Measurements from ENCODE around the gene ZNF205.

ZNF205 gene

GRCh38 chr16:3095869-3096268, 16.5 kb upstream of the ZNF205 start:
- Histone ChIP-seq H2BK12ac (ENCODE audit: low read length in 2 of 2) (no peak overlapping the region), H3K9me3 (ENCODE audit: control insufficient read depth, low read length) (no peaks in the 10 kb centered on the region), H3K79me1 (replicated peaks; ENCODE audit: low read length, poor library complexity, severe bottlenecking) (no peaks in the 10 kb centered on the region), H3K27ac (ENCODE audit: low read length, poor library complexity, severe bottlenecking) (no peak overlapping the region), H3K27me3 (ENCODE audit: control insufficient read depth in 1 of 2, insufficient read depth in 1 of 2, low read length in 2 of 2) (peaks cover 41 to 42% of the 10 kb centered on the region in 2 experiments), H2BK120ac (ENCODE audit: low read depth, low read length) (no peak overlapping the region), H3K18ac (ENCODE audit: low read depth in 1 of 2, low read length in 2 of 2) (no peak overlapping the region), H3K36me3 (ENCODE audit: control insufficient read depth in 1 of 2, insufficient read depth in 2 of 2, low read depth in 1 of 2, low read length in 2 of 2) (no peaks in the 10 kb centered on the region), H2BK5ac (ENCODE audit: low read depth, low read length, poor library complexity, severe bottlenecking) (no peak overlapping the region), H3K4me1 (ENCODE audit: control insufficient read depth, insufficient read depth, low read depth, low read length) (peaks cover 8% of the 10 kb centered on the region), H2AFZ (ENCODE audit: low read depth, low read length) (no peak overlapping the region), H3K23ac (ENCODE audit: low read length in 2 of 2) (no peak overlapping the region), H3K4ac (ENCODE audit: low read depth in 1 of 2, low read length in 2 of 2) (no peak overlapping the region), H3K4me2 (ENCODE audit: low read length, poor library complexity, severe bottlenecking) (no peak overlapping the region), H4K91ac (ENCODE audit: low read length) (no peak overlapping the region), H3K9ac (ENCODE audit: low read length) (no peak overlapping the region), H2AK5ac (ENCODE audit: low read length, severe bottlenecking) (no peak overlapping the region), H3K14ac (ENCODE audit: low read length in 2 of 2) (no peak overlapping the region), H2BK15ac (ENCODE audit: low read depth, poor library complexity, severe bottlenecking) (no peak overlapping the region), H3K4me3 (ENCODE audit: insufficient read depth in 1 of 2, low read depth in 1 of 2, low read length in 2 of 2) (no peak overlapping the region), H4K8ac (ENCODE audit: low read length) (no peak overlapping the region)
- 64% methylated on average over 4 of the region's 4 CpGs for WGBS
- no peak for DNase-seq

GRCh38 chr16:3096362-3096761, 16.0 kb upstream of the ZNF205 start:
- no peak overlapping the region for H3K23ac ChIP-seq (ENCODE audit: low read length in 2 of 2)
- H2BK15ac ChIP-seq (ENCODE audit: low read depth, poor library complexity, severe bottlenecking): no peak overlapping the region
- WGBS: 81% methylated on average over 6 of the region's 6 CpGs
- no peak overlapping the region for H2AFZ ChIP-seq (ENCODE audit: low read depth, low read length)
- H3K9me3 ChIP-seq (ENCODE audit: control insufficient read depth, low read length): no peaks in the 10 kb centered on the region
- H2BK5ac ChIP-seq (ENCODE audit: low read depth, low read length, poor library complexity, severe bottlenecking): no peak overlapping the region
- no peak overlapping the region for H3K27ac ChIP-seq (ENCODE audit: low read length, poor library complexity, severe bottlenecking)
- H3K9ac ChIP-seq (ENCODE audit: low read length): no peak overlapping the region
- no peak for DNase-seq
- H2BK12ac ChIP-seq (ENCODE audit: low read length in 2 of 2): no peak overlapping the region
- H4K91ac ChIP-seq (ENCODE audit: low read length): no peak overlapping the region
- H3K27me3 ChIP-seq (ENCODE audit: control insufficient read depth in 1 of 2, insufficient read depth in 1 of 2, low read length in 2 of 2): peaks cover 37 to 42% of the 10 kb centered on the region in 2 experiments
- no peak overlapping the region for H2AK5ac ChIP-seq (ENCODE audit: low read length, severe bottlenecking)
- H3K4me1 ChIP-seq (ENCODE audit: control insufficient read depth, insufficient read depth, low read depth, low read length): peaks cover 11% of the 10 kb centered on the region
- H2BK120ac ChIP-seq (ENCODE audit: low read depth, low read length): no peak overlapping the region
- no peak overlapping the region for H3K4me3 ChIP-seq (ENCODE audit: insufficient read depth in 1 of 2, low read depth in 1 of 2, low read length in 2 of 2)
- H3K14ac ChIP-seq (ENCODE audit: low read length in 2 of 2): no peak overlapping the region
- H4K8ac ChIP-seq (ENCODE audit: low read length): no peak overlapping the region
- no peaks in the 10 kb centered on the region for H3K36me3 ChIP-seq (ENCODE audit: control insufficient read depth in 1 of 2, insufficient read depth in 2 of 2, low read depth in 1 of 2, low read length in 2 of 2)
- no peak overlapping the region for H3K18ac ChIP-seq (ENCODE audit: low read depth in 1 of 2, low read length in 2 of 2)
- H3K4ac ChIP-seq (ENCODE audit: low read depth in 1 of 2, low read length in 2 of 2): no peak overlapping the region
- no peaks in the 10 kb centered on the region for H3K79me1 ChIP-seq (replicated peaks; ENCODE audit: low read length, poor library complexity, severe bottlenecking)
- H3K4me2 ChIP-seq (ENCODE audit: low read length, poor library complexity, severe bottlenecking): no peak overlapping the region

GRCh38 chr16:3097266-3097665, 15.1 kb upstream of the ZNF205 start:
- H3K23ac ChIP-seq (ENCODE audit: low read length in 2 of 2): no peak overlapping the region
- H3K36me3 ChIP-seq (ENCODE audit: control insufficient read depth in 1 of 2, insufficient read depth in 2 of 2, low read depth in 1 of 2, low read length in 2 of 2): no peaks in the 10 kb centered on the region
- H3K14ac ChIP-seq (ENCODE audit: low read length in 2 of 2): no peak overlapping the region
- WGBS: 44% methylated on average over 4 of the region's 8 CpGs
- H3K27ac ChIP-seq (ENCODE audit: low read length, poor library complexity, severe bottlenecking): no peak overlapping the region
- no peak overlapping the region for H3K4ac ChIP-seq (ENCODE audit: low read depth in 1 of 2, low read length in 2 of 2)
- H2BK12ac ChIP-seq (ENCODE audit: low read length in 2 of 2): no peak overlapping the region
- H4K91ac ChIP-seq (ENCODE audit: low read length): no peak overlapping the region
- no peak overlapping the region for H2BK120ac ChIP-seq (ENCODE audit: low read depth, low read length)
- H3K4me2 ChIP-seq (ENCODE audit: low read length, poor library complexity, severe bottlenecking): no peak overlapping the region
- H3K27me3 ChIP-seq (ENCODE audit: control insufficient read depth in 1 of 2, insufficient read depth in 1 of 2, low read length in 2 of 2): peaks cover 27 to 34% of the 10 kb centered on the region in 2 experiments
- H3K9ac ChIP-seq (ENCODE audit: low read length): no peak overlapping the region
- no peaks in the 10 kb centered on the region for H3K79me1 ChIP-seq (replicated peaks; ENCODE audit: low read length, poor library complexity, severe bottlenecking)
- H2AFZ ChIP-seq (ENCODE audit: low read depth, low read length): no peak overlapping the region
- peaks cover 11% of the 10 kb centered on the region for H3K4me1 ChIP-seq (ENCODE audit: control insufficient read depth, insufficient read depth, low read depth, low read length)
- H3K18ac ChIP-seq (ENCODE audit: low read depth in 1 of 2, low read length in 2 of 2): no peak overlapping the region
- H3K4me3 ChIP-seq (ENCODE audit: insufficient read depth in 1 of 2, low read depth in 1 of 2, low read length in 2 of 2): no peak overlapping the region
- DNase-seq: no peak
- no peaks in the 10 kb centered on the region for H3K9me3 ChIP-seq (ENCODE audit: control insufficient read depth, low read length)
- no peak overlapping the region for H2BK15ac ChIP-seq (ENCODE audit: low read depth, poor library complexity, severe bottlenecking)
- no peak overlapping the region for H2BK5ac ChIP-seq (ENCODE audit: low read depth, low read length, poor library complexity, severe bottlenecking)
- H4K8ac ChIP-seq (ENCODE audit: low read length): no peak overlapping the region
- H2AK5ac ChIP-seq (ENCODE audit: low read length, severe bottlenecking): no peak overlapping the region

DNA sequence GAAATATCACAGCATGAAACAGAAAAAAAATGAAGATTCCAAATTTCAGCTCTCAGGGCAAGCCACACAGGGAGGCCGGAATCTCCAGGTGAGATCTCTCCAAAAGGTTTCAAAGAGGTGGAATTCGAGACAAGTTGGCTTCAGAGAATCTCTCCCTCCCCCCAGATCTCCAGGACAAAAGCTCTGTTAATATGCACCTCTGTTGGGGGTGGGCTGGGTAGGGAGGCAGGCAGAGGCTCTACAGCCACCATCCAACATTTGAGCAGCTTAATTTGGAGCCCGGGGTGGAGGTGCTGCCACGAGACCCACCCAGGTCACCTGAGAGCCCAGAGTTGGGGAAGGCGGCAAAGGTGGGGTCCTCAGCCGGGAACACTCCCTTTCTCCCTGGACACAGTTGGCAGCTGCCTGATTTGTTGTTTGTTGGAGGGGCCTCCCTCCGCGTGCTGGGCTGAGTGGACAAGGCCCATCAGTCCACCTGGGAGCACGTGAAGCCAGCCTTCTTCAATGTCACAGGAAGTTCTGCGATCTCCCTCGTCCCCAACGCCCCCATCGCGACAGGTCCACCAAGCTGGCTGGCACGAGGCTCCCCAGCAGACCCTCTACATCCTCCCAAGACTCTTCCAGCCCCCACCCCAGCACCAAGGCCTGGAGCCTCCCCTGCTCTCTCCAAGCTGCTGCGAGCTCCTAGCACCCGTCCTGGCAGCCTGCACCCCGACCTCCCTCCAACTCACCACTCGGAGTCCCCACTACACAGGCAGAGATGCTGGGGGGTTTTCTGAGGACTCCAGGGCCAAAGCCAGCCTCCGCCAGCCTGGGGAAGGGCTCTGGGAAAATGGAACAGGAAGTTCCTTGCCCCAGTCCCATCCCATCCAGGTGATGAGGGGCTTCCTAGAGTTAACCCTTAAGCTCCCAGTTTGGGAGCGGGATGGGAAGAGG, 13.7 kb upstream of the ZNF205 start, which contains the start of gene ZSCAN10:
Gene ZSCAN10, minus strand, starts transcription at position 836 of the 936 bp plus-strand sequence. CDS start 6,357 bp downstream, outside the sequence.
- H2BK15ac ChIP-seq (ENCODE audit: low read depth, poor library complexity, severe bottlenecking): no peak within 1 kb of the TSS

More for the DNA sequence above, 13.7 kb upstream of the ZNF205 start, which contains the start of gene ZSCAN10:
- Histone ChIP-seq H2AFZ (ENCODE audit: low read depth, low read length) (no peak within 1 kb of the TSS), H2BK5ac (ENCODE audit: low read depth, low read length, poor library complexity, severe bottlenecking) (no peak within 1 kb of the TSS), H3K4me2 (ENCODE audit: low read length, poor library complexity, severe bottlenecking) (peak within 1 kb of the TSS; percentile 5), H3K18ac (ENCODE audit: low read depth in 1 of 2, low read length in 2 of 2) (no peak within 1 kb of the TSS), H3K9ac (ENCODE audit: low read length) (no peak within 1 kb of the TSS), H3K79me1 (replicated peaks; ENCODE audit: low read length, poor library complexity, severe bottlenecking) (no peaks in the 10 kb centered on the region), H3K36me3 (ENCODE audit: control insufficient read depth in 1 of 2, insufficient read depth in 2 of 2, low read depth in 1 of 2, low read length in 2 of 2) (no peaks in the 10 kb centered on the region), H3K4ac (ENCODE audit: low read depth in 1 of 2, low read length in 2 of 2) (no peak within 1 kb of the TSS), H4K91ac (ENCODE audit: low read length) (no peak within 1 kb of the TSS), H2AK5ac (ENCODE audit: low read length, severe bottlenecking) (no peak within 1 kb of the TSS), H3K4me1 (ENCODE audit: control insufficient read depth, insufficient read depth, low read depth, low read length) (peaks cover 11% of the 10 kb centered on the region), H3K27me3 (ENCODE audit: control insufficient read depth in 1 of 2, insufficient read depth in 1 of 2, low read length in 2 of 2) (peaks cover 19 to 29% of the 10 kb centered on the region in 2 experiments), H3K14ac (ENCODE audit: low read length in 2 of 2) (no peak within 1 kb of the TSS), H2BK120ac (ENCODE audit: low read depth, low read length) (no peak within 1 kb of the TSS), H3K4me3 (ENCODE audit: insufficient read depth in 1 of 2, low read depth in 1 of 2, low read length in 2 of 2) (peak within 1 kb of the TSS in 1 of 2 experiments; percentile 45), H3K27ac (ENCODE audit: low read length, poor library complexity, severe bottlenecking) (no peak within 1 kb of the TSS), H2BK12ac (ENCODE audit: low read length in 2 of 2) (no peak within 1 kb of the TSS), H3K23ac (ENCODE audit: low read length in 2 of 2) (no peak within 1 kb of the TSS), H4K8ac (ENCODE audit: low read length) (peak within 1 kb of the TSS; percentile 41), H3K9me3 (ENCODE audit: control insufficient read depth, low read length) (no peaks in the 10 kb centered on the region)
- 24% methylated on average over 17 of the region's 21 CpGs for WGBS
- DNase-seq: no peak
